ENCODE results near the gene LIPG. TPM values are rescaled to one million over a fixed set of nuclear protein-coding genes. Genes with fewer than 3 reads are reported as not detected.

The LIPG gene
- total RNA-seq, 4 donors from 2014 or later, result 230 to 981 (median 515) TPM

DNA sequence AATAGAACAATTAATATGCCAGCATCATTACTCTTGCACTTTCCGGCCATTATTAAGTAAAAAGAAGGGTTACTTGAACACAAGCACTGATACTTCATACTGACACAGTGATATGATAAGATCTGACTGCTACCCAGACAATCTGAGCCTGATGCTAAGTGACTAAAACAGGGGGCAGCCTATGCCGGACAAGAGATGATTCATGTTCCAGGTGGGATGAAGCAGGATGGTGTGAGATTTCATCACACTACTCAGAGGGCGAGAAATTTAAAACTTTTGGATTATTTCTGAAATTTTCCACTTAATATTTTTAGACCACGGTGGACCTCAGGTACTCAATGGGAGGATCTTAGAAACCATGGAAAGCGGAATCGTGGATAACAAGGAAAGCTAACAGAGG lies 61.7 kb downstream of the LIPG start:
- no peak for DNase-seq
- TF ChIP-seq, protein P1, sequence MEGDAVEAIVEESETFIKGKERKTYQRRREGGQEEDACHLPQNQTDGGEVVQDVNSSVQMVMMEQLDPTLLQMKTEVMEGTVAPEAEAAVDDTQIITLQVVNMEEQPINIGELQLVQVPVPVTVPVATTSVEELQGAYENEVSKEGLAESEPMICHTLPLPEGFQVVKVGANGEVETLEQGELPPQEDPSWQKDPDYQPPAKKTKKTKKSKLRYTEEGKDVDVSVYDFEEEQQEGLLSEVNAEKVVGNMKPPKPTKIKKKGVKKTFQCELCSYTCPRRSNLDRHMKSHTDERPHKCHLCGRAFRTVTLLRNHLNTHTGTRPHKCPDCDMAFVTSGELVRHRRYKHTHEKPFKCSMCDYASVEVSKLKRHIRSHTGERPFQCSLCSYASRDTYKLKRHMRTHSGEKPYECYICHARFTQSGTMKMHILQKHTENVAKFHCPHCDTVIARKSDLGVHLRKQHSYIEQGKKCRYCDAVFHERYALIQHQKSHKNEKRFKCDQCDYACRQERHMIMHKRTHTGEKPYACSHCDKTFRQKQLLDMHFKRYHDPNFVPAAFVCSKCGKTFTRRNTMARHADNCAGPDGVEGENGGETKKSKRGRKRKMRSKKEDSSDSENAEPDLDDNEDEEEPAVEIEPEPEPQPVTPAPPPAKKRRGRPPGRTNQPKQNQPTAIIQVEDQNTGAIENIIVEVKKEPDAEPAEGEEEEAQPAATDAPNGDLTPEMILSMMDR (IDR thresholded peaks at IDR 0.05), result no peak
- TF ChIP-seq POLR2A (IDR thresholded peaks at IDR 0.05), result no peak
- Histone ChIP-seq H3K27me3 (no peaks in the 10 kb centered on the region), H3K4me3 (replicated peaks in 1 of 3) (no peak overlapping the region), H3K9me3 (no peaks in the 10 kb centered on the region), H3K36me3 (no peaks in the 10 kb centered on the region), H3K27ac (peak overlapping the region in 2 of 3 donors; percentile 80 to 82), H3K4me1 (peaks cover 54 to 74% of the 10 kb centered on the region in 2 donors)
- 90 to 94% methylated on average over 6 of the region's 6 CpGs for WGBS, 2 donors
- intact Hi-C loops (cut with DNase I), result loop anchor here (10.0 kb wide), 1 partner anchor 81 kb away; no protein-coding TSS in a partner anchor

DNA sequence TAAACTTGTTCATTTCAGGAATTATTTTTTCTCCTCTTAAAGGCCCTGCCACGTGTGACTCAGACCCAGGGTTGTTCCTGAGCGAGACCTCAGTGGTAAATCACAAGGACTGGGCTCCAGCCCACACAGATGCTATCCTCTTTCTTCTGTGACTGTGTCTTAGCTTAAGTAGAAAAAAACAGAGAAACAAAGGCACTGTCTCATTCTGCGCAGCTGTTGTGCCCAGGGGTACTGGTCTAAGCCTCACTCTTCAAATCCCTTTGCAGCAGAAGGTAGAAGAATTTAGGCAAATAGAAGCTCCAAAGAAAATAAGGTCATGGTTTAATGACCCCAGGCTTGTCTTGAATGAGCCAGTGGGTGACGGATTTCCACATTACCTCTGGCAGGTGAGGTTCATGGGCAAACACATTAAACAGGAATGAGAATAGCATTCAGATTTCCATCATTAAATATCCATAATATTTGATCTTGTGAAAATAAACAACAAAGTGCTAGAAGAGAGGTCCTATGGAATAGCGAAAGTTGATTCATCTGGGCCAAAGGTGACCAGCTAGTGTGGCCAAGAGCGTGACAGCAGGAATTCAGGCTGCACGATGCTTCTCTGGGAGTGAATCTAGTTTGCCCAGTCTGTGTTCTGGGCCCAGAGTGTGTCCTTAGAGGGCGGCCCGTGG lies 63.3 kb downstream of the LIPG start:
- intact Hi-C loops (cut with DNase I), result loop anchor here (10.0 kb wide), 1 partner anchor 80 kb away; no protein-coding TSS in a partner anchor
- Histone ChIP-seq H3K4me1 (peaks cover 54 to 74% of the 10 kb centered on the region in 2 donors), H3K4me3 (replicated peaks in 1 of 3) (no peak overlapping the region), H3K27me3 (no peaks in the 10 kb centered on the region), H3K27ac (peak overlapping the region; percentile 74 to 82 (median 80)), H3K36me3 (no peaks in the 10 kb centered on the region), H3K9me3 (no peaks in the 10 kb centered on the region)
- TF ChIP-seq, protein P1 (IDR thresholded peaks at IDR 0.05), result no peak
- no peak for TF ChIP-seq POLR2A (IDR thresholded peaks at IDR 0.05)
- DNase-seq, result peak; percentile 57 to 58
- 26 to 39% methylated on average over 9 of the region's 9 CpGs for WGBS, 2 donors

DNA sequence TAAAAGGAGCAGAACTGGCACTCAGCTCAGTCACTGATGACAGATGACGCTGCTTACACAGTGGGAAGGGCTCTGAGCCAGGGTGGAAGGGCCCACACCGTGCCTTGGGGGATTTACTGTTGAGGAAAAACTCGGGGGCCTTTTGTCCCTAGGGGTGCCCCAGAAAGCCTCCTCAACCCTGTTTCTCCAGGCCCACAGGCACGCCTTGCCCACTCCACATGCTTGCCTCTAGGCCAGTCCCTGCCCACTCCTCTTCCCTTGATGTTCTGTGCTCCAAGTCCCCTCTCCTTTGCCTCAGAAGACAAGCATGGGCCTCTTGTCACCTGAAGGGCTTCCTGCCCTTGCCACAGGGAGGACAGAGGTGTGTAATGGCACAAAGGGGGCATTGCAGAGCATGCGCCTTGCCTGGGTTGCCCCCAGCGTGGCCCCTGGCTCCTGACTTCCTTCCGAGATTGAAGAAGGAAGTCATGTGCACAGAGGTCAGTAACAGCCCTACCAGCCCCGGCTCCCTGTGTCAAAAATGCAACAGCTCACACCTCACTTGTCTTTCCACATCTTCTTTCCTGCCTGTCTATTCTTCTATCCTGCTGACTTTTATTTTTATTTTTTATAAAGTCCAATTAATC lies 65.1 kb downstream of the LIPG start:
- intact Hi-C loops (cut with DNase I), result loop anchor here (10.0 kb wide), 1 partner anchor 78 kb away; no protein-coding TSS in a partner anchor
- DNase-seq, result no peak
- peaks cover 55 to 86% of the 10 kb centered on the region in 2 donors for H3K4me1 ChIP-seq
- no peaks in the 10 kb centered on the region for H3K9me3 ChIP-seq
- no peaks in the 10 kb centered on the region for H3K36me3 ChIP-seq
- H3K27ac ChIP-seq, result peak overlapping the region; percentile 74 to 82 (median 80)
- no peak for TF ChIP-seq POLR2A (IDR thresholded peaks at IDR 0.05)
- TF ChIP-seq, protein P1 (IDR thresholded peaks at IDR 0.05), result no peak
- no peaks in the 10 kb centered on the region for H3K27me3 ChIP-seq
- 67 to 69% methylated on average over 8 of the region's 8 CpGs for whole genome bisulfite sequencing, 2 donors
- H3K4me3 ChIP-seq (replicated peaks in 1 of 3), result no peak overlapping the region

DNA sequence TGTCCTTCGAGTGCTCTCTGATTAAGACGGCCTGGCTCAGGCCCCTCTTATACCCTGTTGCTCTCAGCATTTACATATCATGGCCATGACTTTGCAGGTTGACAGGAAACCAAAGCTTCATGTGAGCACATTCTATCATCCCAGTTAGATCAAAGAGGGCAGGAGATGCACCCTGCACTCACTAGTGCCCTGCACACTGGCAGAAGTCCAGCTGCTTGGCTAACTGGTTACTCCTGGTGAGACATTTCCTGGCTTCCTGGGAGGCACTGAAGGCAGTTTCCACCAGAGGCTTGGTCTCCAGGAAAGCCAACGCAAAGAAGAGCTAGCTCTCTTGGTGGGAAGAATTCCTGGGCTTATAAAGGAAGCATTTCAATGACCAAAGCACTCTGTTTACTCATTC lies 66.3 kb downstream of the LIPG start:
- no peaks in the 10 kb centered on the region for H3K36me3 ChIP-seq
- peak; percentile 59 to 66 for DNase-seq
- peaks cover 65 to 96% of the 10 kb centered on the region in 2 donors for H3K4me1 ChIP-seq
- 54 to 76% methylated on average over 3 of the region's 3 CpGs for WGBS, 2 donors
- no peaks in the 10 kb centered on the region for H3K9me3 ChIP-seq
- no peak overlapping the region for H3K4me3 ChIP-seq (replicated peaks in 1 of 3)
- H3K27me3 ChIP-seq, result no peaks in the 10 kb centered on the region
- intact Hi-C loops (cut with DNase I), result loop anchor here (10.0 kb wide), 1 partner anchor 77 kb away; no protein-coding TSS in a partner anchor
- peak overlapping the region; percentile 77 to 88 (median 82) for H3K27ac ChIP-seq
- no peak for TF ChIP-seq POLR2A (IDR thresholded peaks at IDR 0.05)
- TF ChIP-seq, protein P1 (IDR thresholded peaks at IDR 0.05), result no peak
